GM18870 (cell line): ENCODE results near the gene CITED1.

Experiments
- ATAC-seq: cut with Tn5 transposase; IDR thresholded peaks from one replicate; pipeline ENCODE4 v1.9.1; 2021; ENCODE audit warnings: moderate library complexity; ENCODE audit not compliant: unreplicated experiment

The CITED1 gene

DNA sequence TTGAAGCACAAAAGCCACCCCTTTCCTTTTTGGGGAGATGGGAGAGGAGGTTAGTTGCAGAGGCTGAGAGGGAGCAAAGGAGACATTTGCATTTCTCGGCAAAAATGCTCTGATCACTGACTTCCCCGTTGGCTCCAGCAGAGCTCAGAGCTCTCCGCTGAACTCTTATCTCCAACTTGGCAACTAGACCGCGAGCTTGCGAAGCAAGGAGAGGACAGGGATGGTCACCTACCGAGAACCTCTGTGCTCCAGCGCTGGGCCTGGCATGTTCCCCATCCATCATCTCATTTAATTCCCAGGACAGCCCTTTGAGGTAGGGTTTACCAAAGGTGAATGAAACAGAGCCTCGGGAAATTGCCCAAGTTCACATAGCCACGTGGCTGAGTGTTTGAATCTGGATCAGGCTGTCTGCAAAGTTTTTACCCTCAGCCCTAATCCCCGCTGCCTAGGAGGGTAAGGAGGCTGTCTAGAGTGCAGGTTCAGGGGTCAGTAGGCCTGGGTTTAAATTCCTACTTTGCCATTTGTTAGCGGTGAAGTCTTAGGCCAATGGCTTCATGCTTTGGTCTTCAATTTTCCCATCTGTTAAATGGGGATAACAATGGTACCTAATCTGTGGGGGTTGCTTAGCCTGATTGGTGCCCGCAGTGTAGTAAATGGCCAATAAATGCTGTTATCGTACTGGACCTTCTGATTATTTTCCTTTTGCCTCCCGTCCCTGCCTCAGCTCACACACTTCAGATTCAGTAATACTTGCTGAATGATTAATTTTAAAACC, 3.8 kb upstream of the CITED1 start:
- no peak for ATAC-seq

DNA sequence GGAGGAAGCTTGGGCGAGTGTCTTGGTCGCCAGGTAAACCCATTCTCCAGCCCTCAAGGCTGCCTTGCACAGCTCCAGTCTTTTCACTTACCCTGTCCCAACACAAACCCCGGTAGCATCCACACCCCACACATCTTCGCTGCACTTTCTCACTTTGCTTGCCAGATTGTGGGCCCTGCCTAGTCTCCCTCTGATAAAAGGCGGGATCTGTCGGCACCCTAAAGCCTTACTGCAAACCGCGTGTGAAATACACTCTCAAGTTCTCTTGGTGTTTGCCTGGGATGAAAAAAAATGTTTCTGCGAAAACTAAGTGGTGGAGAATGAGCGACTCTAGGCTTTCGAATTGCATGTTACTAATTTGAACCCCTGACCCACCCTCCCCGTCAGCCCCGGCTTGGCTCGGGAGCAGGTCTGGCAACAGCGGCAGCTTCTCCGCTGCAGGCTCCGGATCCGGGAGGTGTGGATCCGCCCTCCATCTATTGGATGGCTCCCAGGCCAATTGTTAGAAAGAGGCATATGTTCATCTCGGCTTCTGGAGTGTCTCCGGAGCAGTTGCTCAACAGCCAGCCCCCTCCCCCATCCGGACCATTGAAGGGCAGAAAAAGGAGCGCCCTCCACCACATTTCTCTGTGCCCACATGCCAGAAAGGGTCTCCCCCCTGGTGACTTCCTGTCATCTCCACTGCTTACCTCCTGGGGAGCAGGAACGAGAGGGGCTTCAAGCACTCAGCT, 3.0 kb upstream of the CITED1 start:
- ATAC-seq: no peak

DNA sequence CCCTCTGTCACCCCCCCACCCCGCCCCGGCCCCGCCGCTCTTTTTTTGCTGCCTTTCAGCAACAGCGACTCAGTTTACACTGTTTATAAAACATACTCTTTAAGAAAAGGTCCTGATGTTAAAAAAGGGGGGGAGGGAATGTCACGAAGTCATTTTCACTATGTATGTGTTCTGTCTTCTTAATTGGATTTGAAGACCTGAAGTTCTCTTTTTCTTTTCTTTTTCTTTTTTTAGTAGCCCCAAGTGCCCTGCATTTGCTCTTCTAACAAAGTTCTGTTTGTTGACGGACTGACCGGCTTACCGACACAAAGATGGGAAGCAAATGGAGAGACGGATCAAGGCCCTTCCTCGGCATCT, 2.5 kb upstream of the CITED1 start:
- ATAC-seq: no peak

DNA sequence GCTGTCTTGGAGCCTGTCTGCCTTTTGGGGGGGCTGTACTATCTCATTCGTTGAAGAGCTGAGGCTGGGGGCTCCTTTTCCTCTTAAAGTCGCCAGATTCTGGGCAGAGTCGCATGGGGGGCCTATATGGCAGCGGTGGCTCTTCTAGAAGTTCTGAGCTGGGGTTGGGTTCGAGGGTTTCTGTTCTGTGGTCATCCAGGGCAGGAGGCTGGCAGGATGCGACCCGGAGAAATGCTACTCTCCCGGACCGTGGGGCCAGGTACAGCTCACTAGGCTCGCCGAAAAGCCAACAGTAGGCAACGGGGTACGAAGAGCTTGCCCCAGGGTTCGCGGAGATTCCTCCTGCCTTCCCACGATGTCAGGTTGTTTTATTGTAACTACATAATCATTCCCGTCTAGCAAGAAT, 1.9 kb upstream of the CITED1 start:
- no peak for ATAC-seq

DNA sequence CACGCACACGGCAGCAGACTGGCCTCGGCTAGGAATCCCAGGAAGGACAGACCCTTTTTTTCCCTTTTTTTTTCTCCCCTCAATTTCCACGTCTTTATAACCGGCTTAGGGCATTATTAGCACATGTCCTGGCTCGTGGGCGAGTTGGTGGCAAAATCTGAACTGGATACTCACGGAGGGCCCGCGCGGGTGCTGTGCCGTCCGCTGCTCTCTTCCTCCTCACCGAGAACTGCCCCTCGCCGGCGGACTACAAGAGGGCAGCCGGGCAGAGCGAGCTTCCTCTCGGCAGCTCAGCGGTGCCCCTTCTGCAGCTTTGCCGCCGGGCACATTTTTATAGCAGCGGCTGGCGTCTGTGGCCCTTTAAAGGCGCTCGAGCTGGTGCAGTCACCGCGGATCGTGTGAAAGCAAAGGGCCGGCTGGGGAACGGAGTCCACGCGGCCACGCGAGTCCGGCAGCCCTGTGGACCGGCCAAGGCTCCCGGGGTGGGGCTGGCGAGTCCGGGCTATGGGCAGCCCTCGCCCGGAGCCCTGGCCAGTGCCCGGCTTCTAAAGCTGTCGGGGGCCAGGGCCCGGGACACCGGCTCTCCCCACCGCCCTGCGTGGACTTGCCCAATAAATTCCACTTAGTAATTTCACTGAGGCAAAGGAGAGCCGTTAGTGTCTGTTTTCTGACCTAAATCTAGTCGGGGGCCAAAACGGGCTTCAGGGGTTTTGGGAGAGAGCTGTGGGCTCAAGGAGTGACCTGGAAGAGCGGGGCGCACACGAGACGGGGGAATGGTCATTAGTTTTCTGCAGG, 1.3 kb upstream of the CITED1 start:
- no peak for ATAC-seq

DNA sequence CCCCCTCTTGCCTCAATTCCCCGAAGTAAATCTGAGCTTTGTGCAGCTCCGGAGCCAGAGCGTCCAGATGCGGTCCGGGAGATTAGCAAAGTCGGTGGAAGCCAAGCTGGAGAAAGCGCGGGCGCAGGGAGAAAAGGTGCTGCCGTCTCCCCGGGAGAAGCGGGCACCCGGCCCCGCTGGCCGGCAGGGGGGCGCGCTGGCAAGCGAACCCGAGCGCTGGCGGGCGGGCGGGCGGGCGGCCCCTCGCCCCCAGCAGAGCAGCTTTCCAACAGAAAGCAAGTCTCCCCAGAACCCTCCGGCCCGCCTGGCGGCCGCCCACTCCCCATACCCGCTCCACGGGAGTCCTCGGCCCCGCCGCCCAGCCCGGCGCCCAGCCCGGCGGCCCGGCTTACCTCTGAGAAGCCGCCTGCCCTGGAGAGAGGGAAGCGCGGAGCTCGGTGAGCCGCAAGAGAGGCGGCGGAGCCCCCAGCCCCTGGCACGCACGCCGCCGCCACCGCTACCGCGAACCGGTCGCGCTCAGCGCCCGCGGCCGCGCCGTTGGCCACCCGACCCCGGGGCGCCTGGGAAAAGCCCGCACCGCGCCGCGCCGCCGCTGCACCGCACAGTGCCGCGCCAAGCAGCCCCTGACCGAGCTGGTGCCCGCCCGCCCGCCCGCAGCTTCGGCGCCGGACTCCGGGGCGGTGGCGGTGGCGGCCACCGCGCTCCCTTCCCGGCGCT, 529 bp upstream of the CITED1 start:
- no peak for ATAC-seq

DNA sequence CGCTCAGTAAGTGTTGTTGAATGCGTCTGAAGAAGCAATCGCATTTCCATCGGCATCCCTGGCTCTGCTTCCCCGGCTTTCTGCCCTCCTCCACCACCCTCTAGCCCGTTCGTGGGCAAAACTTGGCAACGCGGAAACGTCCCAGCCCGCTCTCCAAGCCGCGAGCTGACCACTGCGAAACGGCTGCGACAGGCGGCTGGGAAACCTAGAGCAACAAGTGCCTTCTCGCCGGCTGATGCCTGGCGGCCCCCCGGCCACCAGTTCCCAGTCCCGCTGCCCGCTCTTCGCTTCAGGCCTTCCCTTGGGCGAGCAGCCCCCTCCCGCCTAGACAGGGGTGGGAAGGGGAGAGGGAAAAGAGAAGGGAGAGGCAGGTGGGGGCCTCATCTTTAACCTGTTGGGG, 837 bp downstream of the CITED1 start:
- no peak for ATAC-seq

DNA sequence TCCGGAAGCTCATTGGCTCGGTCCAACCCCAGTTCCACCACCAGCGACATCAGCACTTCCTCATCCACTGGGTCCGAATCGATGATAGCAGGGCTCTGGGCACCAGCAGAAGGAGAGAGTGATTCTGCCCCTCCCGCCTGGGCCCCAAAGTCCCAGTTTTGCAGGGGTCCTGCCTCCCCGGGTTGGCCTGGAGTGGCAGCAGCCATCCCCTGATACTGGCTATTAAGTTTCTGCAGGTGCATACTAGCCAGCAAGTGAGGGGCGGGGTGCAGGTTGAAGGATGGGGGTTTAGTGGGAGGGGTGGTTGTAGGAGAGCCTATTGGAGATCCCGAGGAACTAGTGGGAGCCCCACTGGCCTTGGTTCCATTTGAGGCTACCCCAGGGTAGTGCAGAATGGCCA, 3.9 kb downstream of the CITED1 start:
- no peak for ATAC-seq

DNA sequence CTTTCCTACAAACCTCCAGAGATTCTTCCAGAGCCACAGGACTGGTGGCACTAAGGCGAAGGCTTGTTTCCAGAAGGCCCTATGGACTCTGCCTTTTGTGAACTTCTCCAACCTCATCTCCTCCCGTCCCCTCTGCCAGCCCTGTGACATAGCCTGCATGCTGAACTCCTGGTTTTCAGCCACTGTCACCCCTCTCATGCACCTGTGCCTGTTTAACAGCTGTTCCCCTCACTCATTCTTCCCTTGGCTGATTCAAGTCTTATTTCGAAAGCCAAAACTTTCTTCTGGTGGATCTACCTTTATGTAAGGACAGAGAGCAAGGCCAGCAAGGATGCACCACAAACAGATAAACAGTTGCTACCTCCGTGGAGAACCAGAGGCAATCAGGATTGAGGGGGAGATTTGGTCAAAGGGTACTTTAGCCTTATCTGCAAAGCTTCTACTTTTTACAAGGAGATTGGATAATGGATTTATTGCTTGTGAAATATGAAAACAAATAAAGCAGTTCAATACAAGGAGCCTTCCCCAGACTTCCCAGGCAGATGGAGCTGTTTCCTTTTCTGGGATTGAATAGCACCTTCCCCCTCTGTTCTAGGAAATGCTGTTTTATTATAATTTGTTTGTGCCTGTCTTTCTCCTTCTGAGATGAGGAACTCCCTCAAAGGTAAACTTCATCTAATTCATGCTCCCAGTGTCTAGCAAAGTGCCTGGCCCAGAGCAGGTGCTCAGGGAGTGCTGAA, 5.7 kb downstream of the CITED1 start:
- ATAC-seq: no peak

DNA sequence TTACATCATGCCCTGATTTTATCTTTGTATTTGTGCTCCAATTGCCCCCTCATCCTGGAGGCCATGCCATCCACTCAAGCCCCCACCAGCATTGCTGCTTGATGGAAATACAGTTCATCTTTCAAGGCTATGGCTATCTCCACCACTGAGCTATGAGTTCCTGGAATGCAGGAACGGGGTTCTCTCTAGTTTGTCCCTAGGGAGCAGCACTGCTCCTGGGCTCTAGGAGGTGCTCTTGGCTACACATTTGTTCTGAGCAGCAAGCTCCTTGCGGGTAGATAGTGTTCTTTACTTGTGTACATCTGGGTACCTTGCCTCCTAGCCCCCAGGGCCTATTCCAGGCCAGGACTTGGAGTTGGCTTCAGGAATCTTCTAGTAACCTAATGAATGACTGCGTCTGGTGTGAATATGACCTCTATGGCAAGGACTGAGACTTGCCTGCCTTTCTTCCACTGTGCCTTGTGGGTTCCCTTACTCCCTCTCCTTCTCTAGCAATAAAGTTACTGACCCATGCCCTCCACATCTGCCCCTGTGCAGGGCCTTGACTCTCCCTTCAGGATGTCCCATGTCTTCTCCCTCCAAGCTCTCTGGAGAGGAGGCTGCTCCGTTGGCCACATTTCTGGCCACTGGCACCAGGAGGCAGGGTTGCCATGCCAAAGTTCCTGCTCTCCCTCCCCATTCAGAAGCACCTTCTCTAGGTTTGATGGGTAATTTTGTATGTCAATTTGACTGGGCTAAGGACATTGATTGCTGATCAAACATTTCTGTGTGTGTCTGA, 7.6 kb downstream of the CITED1 start:
- ATAC-seq: no peak

DNA sequence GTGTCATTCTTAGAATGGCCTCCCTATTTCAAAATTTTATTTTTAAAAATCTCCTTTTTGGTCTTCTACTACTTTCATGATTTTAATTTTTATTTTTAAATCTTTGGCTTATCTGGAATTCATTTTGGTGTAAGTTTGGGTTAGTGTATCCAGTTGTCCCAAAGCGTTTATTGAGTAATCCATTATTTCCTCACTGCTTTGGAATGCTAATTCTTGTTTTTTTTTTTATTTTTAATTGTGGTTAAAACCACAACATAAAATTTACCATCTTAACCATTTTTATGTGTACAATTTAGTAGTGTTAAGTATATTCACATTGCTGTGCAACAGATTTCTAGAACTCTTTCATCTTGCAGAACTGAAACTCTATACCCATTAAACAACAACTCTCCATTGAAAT, 8.7 kb downstream of the CITED1 start:
- ATAC-seq: no peak

DNA sequence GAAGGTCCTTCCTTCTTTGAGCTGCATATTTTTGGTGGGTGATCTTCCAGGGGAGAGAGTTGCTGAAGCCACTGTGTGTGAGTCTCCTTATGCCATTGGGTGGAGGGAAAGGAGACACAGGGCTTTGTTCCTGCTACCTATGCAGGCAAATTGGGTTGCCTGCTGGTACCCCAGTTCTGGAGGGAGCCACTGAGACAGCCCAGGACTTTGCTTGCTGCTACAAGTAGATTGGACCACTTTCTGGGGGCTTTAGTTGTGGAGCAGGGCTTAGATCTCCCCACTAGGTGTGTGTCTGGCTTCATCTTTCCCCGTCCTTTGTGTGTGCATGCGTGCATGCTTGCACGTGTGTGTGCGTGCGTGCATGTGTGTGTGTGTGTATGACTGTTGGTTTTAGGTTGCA, 10.0 kb downstream of the CITED1 start:
- ATAC-seq: no peak

DNA sequence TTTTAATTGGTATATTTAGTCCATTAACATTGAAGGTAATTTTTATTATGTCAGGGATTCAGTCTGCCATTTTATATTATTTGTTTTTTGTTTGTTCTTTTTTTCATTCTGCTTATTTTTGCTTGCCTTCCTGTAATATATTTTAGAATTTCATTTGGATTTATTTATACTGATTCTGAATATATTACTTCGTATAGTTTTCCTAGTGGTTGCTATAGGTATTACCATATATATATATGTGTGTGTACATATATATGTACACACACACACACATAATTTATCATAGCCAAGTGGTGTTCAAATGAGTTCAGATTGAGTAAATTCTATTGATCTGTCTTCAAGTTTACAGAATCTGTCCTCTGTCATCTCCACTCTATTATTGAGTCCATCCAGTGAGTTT, 11.2 kb downstream of the CITED1 start:
- ATAC-seq: no peak

DNA sequence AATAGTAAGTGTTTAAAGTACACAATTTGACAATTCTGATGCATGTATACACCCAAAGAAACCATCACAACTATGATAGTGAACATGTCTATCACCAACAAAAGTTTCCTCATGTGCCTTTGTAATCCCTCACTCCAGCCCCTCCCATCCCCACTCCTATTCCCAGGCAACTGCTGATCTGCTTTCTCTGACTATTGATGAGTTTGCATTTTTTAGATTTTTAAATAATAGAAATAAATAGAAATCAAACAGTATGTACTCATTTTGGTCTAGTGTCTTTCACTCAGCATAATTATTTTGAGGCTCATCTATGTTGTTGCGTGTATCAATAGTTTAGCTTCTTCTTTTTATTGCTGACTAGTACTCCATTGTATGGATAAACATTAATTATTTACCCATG, 23.4 kb downstream of the CITED1 start:
- no peak for ATAC-seq

DNA sequence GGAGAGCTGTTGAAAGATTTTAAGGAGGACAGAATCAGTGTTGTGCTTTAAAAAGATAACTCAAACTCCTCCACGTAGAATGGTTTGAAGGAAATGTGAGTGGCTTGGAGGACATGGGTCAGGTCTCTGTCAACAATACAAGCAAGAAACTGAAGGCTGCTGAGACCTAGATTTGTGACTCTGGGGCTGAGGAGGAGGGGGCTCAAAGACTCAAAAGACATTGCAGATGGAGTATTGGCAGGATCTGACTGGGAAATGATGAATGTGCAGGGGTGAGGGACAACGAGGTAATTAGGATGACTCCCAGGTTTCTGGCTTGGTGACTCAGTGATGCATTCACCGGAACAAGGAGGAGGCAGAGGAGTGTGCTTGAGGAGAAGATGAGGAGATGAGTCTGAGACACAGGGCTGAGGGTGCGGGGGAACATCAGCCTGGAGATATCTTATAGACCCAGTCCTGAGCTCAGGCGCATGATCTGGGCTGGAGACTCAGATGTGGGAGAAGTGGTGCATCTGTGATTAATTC, 25.3 kb downstream of the CITED1 start:
- ATAC-seq: no peak

DNA sequence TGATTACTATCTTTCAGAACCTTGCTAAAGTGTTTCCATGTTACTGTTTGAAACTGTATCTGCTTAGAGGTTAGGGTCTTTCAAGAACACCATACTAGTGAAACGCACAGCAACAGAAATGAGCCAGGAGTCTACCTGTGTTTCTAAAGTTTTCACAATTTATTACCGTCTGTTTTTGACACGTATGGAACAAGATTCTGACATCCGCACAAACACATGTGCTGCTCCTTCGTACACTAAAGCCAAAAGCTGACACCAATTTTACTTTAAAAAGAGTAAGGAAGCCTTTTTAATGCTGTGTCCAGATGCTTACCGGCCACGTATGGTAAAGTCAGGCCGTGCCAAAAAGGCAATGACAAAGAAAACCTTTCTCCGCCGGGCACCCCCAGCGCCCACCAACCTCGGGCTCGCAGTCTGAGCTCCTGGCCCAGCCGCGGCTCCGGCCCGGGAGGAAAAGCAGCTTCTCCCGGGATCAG, 29.2 kb downstream of the CITED1 start:
- peak; percentile 9 for ATAC-seq

DNA sequence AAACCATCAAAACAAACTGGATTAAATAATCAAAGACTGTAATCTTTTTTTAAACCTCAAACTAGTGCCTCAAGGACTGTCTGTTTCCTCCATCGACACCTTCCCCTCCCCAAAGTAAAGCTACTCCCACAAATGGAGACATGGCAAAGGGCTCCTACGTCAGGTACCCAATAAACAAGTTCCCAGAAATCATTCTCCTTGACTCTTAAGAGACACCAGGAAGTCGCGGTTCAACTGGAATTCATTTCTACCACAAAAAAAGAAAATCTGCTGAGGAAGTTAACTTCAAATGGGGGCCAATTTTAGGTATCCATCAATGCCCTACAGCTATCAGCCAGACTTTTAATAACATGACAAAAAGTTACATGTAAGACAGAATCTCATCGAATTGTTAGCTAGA, 31.2 kb downstream of the CITED1 start:
- no peak for ATAC-seq

DNA sequence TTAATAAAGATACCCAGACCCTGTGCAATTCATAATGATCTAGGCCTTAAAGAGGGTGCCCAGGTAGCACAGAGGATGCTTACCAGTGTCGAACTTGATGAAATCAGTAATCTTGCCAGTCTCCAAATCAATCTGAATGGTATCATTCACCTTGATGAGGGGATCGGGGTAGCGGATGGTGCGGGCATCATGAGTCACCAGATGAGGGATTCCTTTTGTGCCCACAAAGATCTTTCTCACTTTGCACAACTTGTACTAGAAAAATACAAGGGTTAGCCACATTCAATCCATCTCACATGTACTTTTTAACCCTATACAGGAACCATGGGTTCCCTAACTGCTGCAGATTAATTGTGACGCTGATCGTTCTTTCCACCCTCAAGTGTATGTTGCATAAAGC, 32.0 kb downstream of the CITED1 start:
- no peak for ATAC-seq

DNA sequence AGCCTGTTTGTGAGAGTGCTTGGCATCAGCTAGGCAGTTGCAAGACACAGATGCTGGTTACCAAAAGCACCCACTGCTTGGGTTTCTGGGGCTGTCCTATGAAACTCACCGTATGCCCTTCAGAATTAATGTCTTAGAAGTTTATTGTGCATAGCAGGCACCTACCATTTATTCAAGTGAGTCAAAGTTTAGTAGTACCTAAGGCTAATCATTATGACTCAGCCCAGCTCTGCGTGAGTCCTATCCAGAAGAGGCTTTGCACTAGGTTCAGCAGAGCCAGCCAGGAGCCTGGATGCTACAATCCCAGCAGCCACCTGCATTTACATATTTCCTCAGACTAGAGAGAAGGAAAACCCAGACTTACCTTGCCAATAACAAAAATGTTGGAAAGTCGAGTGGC, 32.8 kb downstream of the CITED1 start:
- no peak for ATAC-seq
